Measurements from ENCODE around the gene ARRDC1. TPM values are rescaled to one million over a fixed set of nuclear protein-coding genes. Genes with fewer than 3 reads are reported as not detected.

The ARRDC1 gene
- polyA plus RNA-seq, 2 of the 4 experiments (the other 2 are of a cell fraction), result 20.7 to 22.5 TPM

Small RNA genes lying within 50 kb of the gene (small RNA-seq; reads per million reads assigned to genes)
- gene RF00017, result 0 reads per million in 6 experiments

Other genes with a start within 250 kb of the ARRDC1 start
- 3.3 and 3.4 TPM in 2 replicates for gene EXD3, start 182.5 kb upstream of the ARRDC1 start, polyA plus RNA-seq (2011; rRNA removed)
- 4.0 to 5.4 TPM (median 4.5 TPM) in 3 replicates for gene EXD3, start 182.5 kb upstream of the ARRDC1 start, polyA plus RNA-seq (2017; fragmentation: RNase III; extraction: RNeasy Plus Mini Kit Qiagen cat#74134 plus additional on column Dnase treatment)
- 0.44 and 0.58 TPM in 2 replicates for gene NOXA1, start 182.3 kb upstream of the ARRDC1 start, polyA plus RNA-seq (2011; rRNA removed)
- gene NOXA1, start 182.3 kb upstream of the ARRDC1 start, polyA plus RNA-seq (2017; fragmentation: RNase III; extraction: RNeasy Plus Mini Kit Qiagen cat#74134 plus additional on column Dnase treatment), result 1.1 to 1.9 TPM (median 1.5 TPM) in 3 replicates
- gene ENTPD8, start 164.3 kb upstream of the ARRDC1 start, polyA plus RNA-seq (2011; rRNA removed), result 0.18 and 0.22 TPM in 2 replicates
- gene ENTPD8, start 164.3 kb upstream of the ARRDC1 start, polyA plus RNA-seq (2017; fragmentation: RNase III; extraction: RNeasy Plus Mini Kit Qiagen cat#74134 plus additional on column Dnase treatment), result 0.21 to 0.41 TPM (median 0.36 TPM) in 3 replicates
- gene NSMF, start 146.4 kb upstream of the ARRDC1 start, polyA plus RNA-seq (2011; rRNA removed), result 16.0 and 20.0 TPM in 2 replicates
- 29.2 to 35.0 TPM (median 33.0 TPM) in 3 replicates for gene NSMF, start 146.4 kb upstream of the ARRDC1 start, polyA plus RNA-seq (2017; fragmentation: RNase III; extraction: RNeasy Plus Mini Kit Qiagen cat#74134 plus additional on column Dnase treatment)
- 0.31 and 0.58 TPM in 2 replicates for gene PNPLA7, start 55.3 kb upstream of the ARRDC1 start, polyA plus RNA-seq (2011; rRNA removed)
- gene PNPLA7, start 55.3 kb upstream of the ARRDC1 start, polyA plus RNA-seq (2017; fragmentation: RNase III; extraction: RNeasy Plus Mini Kit Qiagen cat#74134 plus additional on column Dnase treatment), result 0.92 to 1.3 TPM (median 1.1 TPM) in 3 replicates
- 19.2 and 19.7 TPM in 2 replicates for gene MRPL41, start 53.8 kb upstream of the ARRDC1 start, polyA plus RNA-seq (2011; rRNA removed)
- gene MRPL41, start 53.8 kb upstream of the ARRDC1 start, polyA plus RNA-seq (2017; fragmentation: RNase III; extraction: RNeasy Plus Mini Kit Qiagen cat#74134 plus additional on column Dnase treatment), result 51.0 to 54.4 TPM (median 52.4 TPM) in 3 replicates
- gene DPH7, start 26.8 kb upstream of the ARRDC1 start, polyA plus RNA-seq (2011; rRNA removed), result 26.7 and 28.2 TPM in 2 replicates
- 28.8 to 35.2 TPM (median 33.4 TPM) in 3 replicates for gene DPH7, start 26.8 kb upstream of the ARRDC1 start, polyA plus RNA-seq (2017; fragmentation: RNase III; extraction: RNeasy Plus Mini Kit Qiagen cat#74134 plus additional on column Dnase treatment)
- 16.0 and 19.6 TPM in 2 replicates for gene ZMYND19, start 15.2 kb upstream of the ARRDC1 start, polyA plus RNA-seq (2011; rRNA removed)
- gene ZMYND19, start 15.2 kb upstream of the ARRDC1 start, polyA plus RNA-seq (2017; fragmentation: RNase III; extraction: RNeasy Plus Mini Kit Qiagen cat#74134 plus additional on column Dnase treatment), result 35.7 to 38.7 TPM (median 37.5 TPM) in 3 replicates
- gene EHMT1, start 13.3 kb downstream of the ARRDC1 start, polyA plus RNA-seq (2011; rRNA removed), result 33.6 and 41.3 TPM in 2 replicates
- 45.6 to 52.9 TPM (median 48.0 TPM) in 3 replicates for gene EHMT1, start 13.3 kb downstream of the ARRDC1 start, polyA plus RNA-seq (2017; fragmentation: RNase III; extraction: RNeasy Plus Mini Kit Qiagen cat#74134 plus additional on column Dnase treatment)

Measured in A549 (cell line).